ENCODE measurements around the gene BASP1.
"Not testable (repeated sequence)": the region's sequence is repeated elsewhere in the genome, so short reads cannot be mapped to it uniquely, and the experiment has no call there.

Gene BASP1

GRCh38 chr5:17309462-17309861 lies 92.0 kb downstream of the BASP1 start:
- Histone ChIP-seq H3K9me3 (ENCODE audit: severe bottlenecking) (no peaks in the 10 kb centered on the region), H3K4me1 (ENCODE audit: insufficient read depth, poor library complexity, severe bottlenecking) (peaks cover 11% of the 10 kb centered on the region), H3K27me3 (ENCODE audit: insufficient read depth, poor library complexity, severe bottlenecking) (no peaks in the 10 kb centered on the region), H3K4me3 (ENCODE audit: severe bottlenecking) (no peak overlapping the region), H3K27ac (ENCODE audit: poor library complexity, severe bottlenecking) (no peak overlapping the region), H3K36me3 (ENCODE audit: low read depth) (no peaks in the 10 kb centered on the region)
- no peak for DNase-seq (ENCODE audit: low spot score)
- ATAC-seq (ENCODE audit: low read depth) = no peak
- no peak for TF ChIP-seq CTCF (IDR thresholded peaks at IDR 0.05; ENCODE audit: poor library complexity, severe bottlenecking)

GRCh38 chr5:17310502-17310901 lies 93.1 kb downstream of the BASP1 start:
- H3K9me3 ChIP-seq (ENCODE audit: severe bottlenecking); H3K4me3 ChIP-seq (ENCODE audit: severe bottlenecking); H3K27ac ChIP-seq (ENCODE audit: poor library complexity, severe bottlenecking); ATAC-seq (ENCODE audit: low read depth); H3K36me3 ChIP-seq (ENCODE audit: low read depth); H3K27me3 ChIP-seq (ENCODE audit: insufficient read depth, poor library complexity, severe bottlenecking); DNase-seq (ENCODE audit: low spot score): not testable (repeated sequence)
- H3K4me1 ChIP-seq (ENCODE audit: insufficient read depth, poor library complexity, severe bottlenecking) = peaks cover 15% of the 10 kb centered on the region

GRCh38 chr5:17311811-17312210 lies 94.4 kb downstream of the BASP1 start:
- ATAC-seq (ENCODE audit: low read depth); H3K27ac ChIP-seq (ENCODE audit: poor library complexity, severe bottlenecking): not testable (repeated sequence)
- peaks cover 18% of the 10 kb centered on the region for H3K4me1 ChIP-seq (ENCODE audit: insufficient read depth, poor library complexity, severe bottlenecking)

GRCh38 chr5:17312358-17312757 lies 94.9 kb downstream of the BASP1 start:
- Histone ChIP-seq H3K27ac (ENCODE audit: poor library complexity, severe bottlenecking) (no peak overlapping the region), H3K36me3 (ENCODE audit: low read depth) (no peaks in the 10 kb centered on the region), H3K9me3 (ENCODE audit: severe bottlenecking) (no peaks in the 10 kb centered on the region), H3K4me3 (ENCODE audit: severe bottlenecking) (no peak overlapping the region), H3K27me3 (ENCODE audit: insufficient read depth, poor library complexity, severe bottlenecking) (no peaks in the 10 kb centered on the region), H3K4me1 (ENCODE audit: insufficient read depth, poor library complexity, severe bottlenecking) (peaks cover 22% of the 10 kb centered on the region)
- DNase-seq (ENCODE audit: low spot score) (no peak), ATAC-seq (ENCODE audit: low read depth) (no peak)
- no peak for TF ChIP-seq CTCF (IDR thresholded peaks at IDR 0.05; ENCODE audit: poor library complexity, severe bottlenecking)

More at GRCh38 chr5:17311811-17312210, 94.4 kb downstream of the BASP1 start:
- not testable (repeated sequence) for H3K36me3 ChIP-seq (ENCODE audit: low read depth); H3K4me3 ChIP-seq (ENCODE audit: severe bottlenecking); DNase-seq (ENCODE audit: low spot score); H3K9me3 ChIP-seq (ENCODE audit: severe bottlenecking); H3K27me3 ChIP-seq (ENCODE audit: insufficient read depth, poor library complexity, severe bottlenecking)

- TF ChIP-seq CTCF (IDR thresholded peaks at IDR 0.05; ENCODE audit: poor library complexity, severe bottlenecking) = no peak
- DNase-seq (ENCODE audit: low spot score) = no peak
- H3K4me1 ChIP-seq (ENCODE audit: insufficient read depth, poor library complexity, severe bottlenecking) = peaks cover 26% of the 10 kb centered on the region
- no peak for ATAC-seq (ENCODE audit: low read depth)
- H3K27ac ChIP-seq (ENCODE audit: poor library complexity, severe bottlenecking) = no peak overlapping the region
- no peaks in the 10 kb centered on the region for H3K36me3 ChIP-seq (ENCODE audit: low read depth)
- no peaks in the 10 kb centered on the region for H3K27me3 ChIP-seq (ENCODE audit: insufficient read depth, poor library complexity, severe bottlenecking)
- H3K4me3 ChIP-seq (ENCODE audit: severe bottlenecking) = no peak overlapping the region
- no peaks in the 10 kb centered on the region for H3K9me3 ChIP-seq (ENCODE audit: severe bottlenecking)
These were observed 97.6 kb downstream of the BASP1 start for GRCh38 chr5:17314907-17315471.

- H3K4me3 ChIP-seq (ENCODE audit: severe bottlenecking) = no peak overlapping the region
- H3K27ac ChIP-seq (ENCODE audit: poor library complexity, severe bottlenecking) = no peak overlapping the region
- no peaks in the 10 kb centered on the region for H3K27me3 ChIP-seq (ENCODE audit: insufficient read depth, poor library complexity, severe bottlenecking)
- H3K9me3 ChIP-seq (ENCODE audit: severe bottlenecking) = no peaks in the 10 kb centered on the region
- peaks cover 26% of the 10 kb centered on the region for H3K4me1 ChIP-seq (ENCODE audit: insufficient read depth, poor library complexity, severe bottlenecking)
- TF ChIP-seq CTCF (IDR thresholded peaks at IDR 0.05; ENCODE audit: poor library complexity, severe bottlenecking) = no peak
- ATAC-seq (ENCODE audit: low read depth) (no peak), DNase-seq (ENCODE audit: low spot score) (no peak)
- H3K36me3 ChIP-seq (ENCODE audit: low read depth) = no peaks in the 10 kb centered on the region
These were observed 98.3 kb downstream of the BASP1 start for GRCh38 chr5:17315710-17316221.
